GM12878 (cell line): ENCODE measurements around the gene HIP1. TPM values are rescaled to one million over a fixed set of nuclear protein-coding genes. Genes with fewer than 3 reads are reported as not detected.

ENCODE experiments used
- ATAC-seq: fragments of 200-7000 bp; cut with Tn5 transposase; 3 replicates; pipeline ENCODE4 v1.9.1; 2020; ENCODE audit warnings: mild to moderate bottlenecking, moderate library complexity
- BruUV-seq: library from RNA; stranded (reverse); fragments of 400-500 nt; replicated peaks from 2 replicates; lab custom pipeline; 2021; lab: Mats Ljungman, UMichigan
- CTCF ChIA-PET: fragments of 300-600 bp; sonication (Branson Sonifier 250); formaldehyde crosslinking; extraction: SDS; loops from one replicate; lab custom pipeline; 2021; ENCODE audit warnings: inconsistent platforms; lab: Yijun Ruan, JAX
- POLR2A ChIA-PET: fragments of 350-600 bp; formaldehyde crosslinking; extraction: SDS; loops from one replicate; lab custom pipeline; 2021; ENCODE audit warnings: inconsistent platforms; lab: Charles Lee
- RAD21 ChIA-PET: fragments of 300-600 bp; sonication (Branson Sonifier 250); formaldehyde crosslinking; loops from one replicate; lab custom pipeline; 2023; ENCODE audit warnings: antibody characterized with exemption; ENCODE audit not compliant: unreplicated experiment; lab: Charles Lee
- SMC1A ChIA-PET: fragments of 300-600 bp; sonication (Branson Sonifier 250); formaldehyde crosslinking; loops from one replicate; lab custom pipeline; 2023; ENCODE audit not compliant: unreplicated experiment, uncharacterized antibody; lab: Charles Lee
- DNase-seq: peaks from one replicate; pipeline ENCODE4 v3.0.0-alpha.2; 2011; ENCODE audit warnings: low read depth, low spot score
- FAIRE-seq: peaks from 3 replicates; lab custom pipeline; 2011; peaks lifted over from hg19 to GRCh38; lab: Jason Lieb, UNC
- H2AFZ ChIP-seq: 2 replicates; pipeline ENCODE4 v1.6.0; 2011; ENCODE audit warnings: low read depth, low read length, control low read depth; ENCODE audit not compliant: control insufficient read depth
- H3K27ac ChIP-seq: 2 replicates; pipeline ENCODE4 v1.5.1; 2011; ENCODE audit warnings: control low read depth; ENCODE audit not compliant: control insufficient read depth, insufficient read depth
- H3K27me3 ChIP-seq, 2 experiments: replicated peaks in 1 of 2; 2 replicates each; pipeline versions ENCODE4 v1.6.0 to v1.6.1; 2011; ENCODE audit warnings: low read length in 1 of 2; ENCODE audit not compliant: control insufficient read depth in 2 of 2, insufficient read depth in 2 of 2
- H3K36me3 ChIP-seq, 2 experiments: 2 replicates each; pipeline ENCODE4 v1.5.1; 2011; ENCODE audit warnings: low read length in 1 of 2; ENCODE audit not compliant: control insufficient read depth in 2 of 2, insufficient read depth in 2 of 2
- H3K4me1 ChIP-seq: 2 replicates; pipeline ENCODE4 v1.6.1; 2011; ENCODE audit warnings: mild to moderate bottlenecking, low read length, moderate library complexity, mixed read lengths; ENCODE audit not compliant: control insufficient read depth, insufficient read depth
- H3K4me2 ChIP-seq: 2 replicates; pipeline ENCODE4 v1.6.0; 2011; ENCODE audit warnings: control low read depth; ENCODE audit not compliant: control insufficient read depth, insufficient read depth
- H3K4me3 ChIP-seq: fragments of 200-600 bp; sonication (generic); 2 replicates; pipeline ENCODE4 v1.5.1; 2016
- H3K79me2 ChIP-seq: 2 replicates; pipeline ENCODE4 v1.6.0; 2011; ENCODE audit warnings: low read length; ENCODE audit not compliant: control insufficient read depth, insufficient read depth
- H3K9ac ChIP-seq: 2 replicates; pipeline ENCODE4 v1.8.0; 2011; ENCODE audit warnings: low read length, control low read depth, mixed read lengths; ENCODE audit not compliant: control insufficient read depth, insufficient read depth
- H3K9me3 ChIP-seq: replicated peaks from 3 replicates; pipeline ENCODE4 v1.5.1; 2011; ENCODE audit warnings: mild to moderate bottlenecking, low read length; ENCODE audit not compliant: control insufficient read depth, insufficient read depth
- H4K20me1 ChIP-seq: 2 replicates; pipeline ENCODE4 v1.6.0; 2011; ENCODE audit not compliant: control insufficient read depth, insufficient read depth
- ATF3 ChIP-seq: IDR thresholded peaks from 2 replicates; pipeline ENCODE4 v1.6.1; 2011; ENCODE audit warnings: low read depth, mild to moderate bottlenecking, low read length, moderate library complexity, borderline replicate concordance; ENCODE audit errors: extremely low read depth
- CEBPB ChIP-seq, 2 experiments: fragments of 150-350 bp in 1 of 2; IDR thresholded peaks; 2 replicates each; pipeline ENCODE4 v1.6.1; 2012 to 2014; ENCODE audit warnings: low read depth in 2 of 2, low read length in 2 of 2, borderline replicate concordance in 1 of 2, inconsistent platforms in 1 of 2
- DPF2 ChIP-seq: fragments of 450-650 bp; IDR thresholded peaks from 2 replicates; pipeline ENCODE4 v1.6.1; 2017; ENCODE audit warnings: mild to moderate bottlenecking
- HCFC1 ChIP-seq: fragments of 150-350 bp; IDR thresholded peaks from 2 replicates; pipeline ENCODE4 v1.6.1; 2014; ENCODE audit warnings: low read length
- SPI1 ChIP-seq: IDR thresholded peaks from 2 replicates; pipeline ENCODE4 v1.6.1; 2011; ENCODE audit warnings: low read depth, mild to moderate bottlenecking, low read length, moderate library complexity, borderline replicate concordance; ENCODE audit not compliant: insufficient read depth
- WGBS: methylation state at CpG from one replicate; pipeline ENCODE4 v1.1.6; 2016; ENCODE audit warnings: low lambda C conversion rate; ENCODE audit not compliant: insufficient replicate concordance, insufficient coverage; ENCODE audit errors: missing lambda C conversion rate; 5-methylcytosine and 5-hydroxymethylcytosine counted together
- in situ Hi-C: fragments of 300-500 bp; cut with MboI; formaldehyde crosslinking; loops from 9 replicates; pipeline ENCODE4 v1.14.3; 2018; ENCODE audit warnings: mixed read lengths
- intact Hi-C: fragments of 100-400 bp; cut with micrococcal nuclease; formaldehyde crosslinking; loops from one replicate; pipeline ENCODE4 v1.14.2; 2022; ENCODE audit not compliant: unreplicated experiment
- polyA plus RNA-seq, 11 experiments: library from polyadenylated mRNA; depleted of rRNA in 4 of 11; unstranded in 6 of 11; stranded (reverse) in 5 of 11; fragments of >200 nt; fragmentation: Nextera tagmentation in 4 of 11; fragmentation: Illumina TruSeq in 1 of 11; extraction: Ambion mirVana in 4 of 11; extraction: Trizol in 1 of 11; gene quantifications; 1 replicate in 1 of 11; 2 replicates in 10 of 11; pipeline versions ENCODE4 v1.2.1 to v1.2.3, GENCODE V29; 2011 to 2016; ENCODE audit warnings: inconsistent platforms in 2 of 11, missing spikeins in 2 of 11, low read depth in 1 of 11
- total RNA-seq, 4 experiments: library from RNA; depleted of rRNA in 3 of 4; stranded (reverse); fragments of >200 nt in 3 of 4; fragmentation: Illumina TruSeq in 1 of 4; extraction: Trizol in 1 of 4; gene quantifications; 2 replicates each; pipeline versions ENCODE4 v1.2.1 to v1.2.3, GENCODE V29; 2013 to 2021
- TF ChIP-seq, protein P1 (sequence below): IDR thresholded peaks from 2 replicates; pipeline ENCODE4 v1.6.1; 2012; ENCODE audit warnings: low read length, inconsistent platforms
- TF ChIP-seq, protein P2 (sequence below): fragments of 450-650 bp; IDR thresholded peaks from 2 replicates; pipeline ENCODE4 v1.6.1; 2017; ENCODE audit warnings: mild to moderate bottlenecking, low read depth, inconsistent platforms; ENCODE audit not compliant: poor library complexity, severe bottlenecking
- TF ChIP-seq, protein P3 (sequence below): fragments of 450-650 bp; formaldehyde crosslinking; IDR thresholded peaks from 2 replicates; pipeline ENCODE4 v1.4.0; 2020; ENCODE audit warnings: mild to moderate bottlenecking, moderate library complexity

Gene HIP1
- total and polyA plus RNA-seq, 10 of the 15 experiments (the other 5 are each of a cell fraction or from before 2014, with no cell fraction given) = 1.2 to 9.7 (median 3.2) TPM

- POLR2A ChIA-PET = no interaction called here
- TF ChIP-seq, protein P1, sequence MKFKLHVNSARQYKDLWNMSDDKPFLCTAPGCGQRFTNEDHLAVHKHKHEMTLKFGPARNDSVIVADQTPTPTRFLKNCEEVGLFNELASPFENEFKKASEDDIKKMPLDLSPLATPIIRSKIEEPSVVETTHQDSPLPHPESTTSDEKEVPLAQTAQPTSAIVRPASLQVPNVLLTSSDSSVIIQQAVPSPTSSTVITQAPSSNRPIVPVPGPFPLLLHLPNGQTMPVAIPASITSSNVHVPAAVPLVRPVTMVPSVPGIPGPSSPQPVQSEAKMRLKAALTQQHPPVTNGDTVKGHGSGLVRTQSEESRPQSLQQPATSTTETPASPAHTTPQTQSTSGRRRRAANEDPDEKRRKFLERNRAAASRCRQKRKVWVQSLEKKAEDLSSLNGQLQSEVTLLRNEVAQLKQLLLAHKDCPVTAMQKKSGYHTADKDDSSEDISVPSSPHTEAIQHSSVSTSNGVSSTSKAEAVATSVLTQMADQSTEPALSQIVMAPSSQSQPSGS = no peak
- TF ChIP-seq, all 136 proteins: peak for 0
- H4K20me1 ChIP-seq = no peaks in the 10 kb centered on the region
- H3K27me3 ChIP-seq = no peaks in the 10 kb centered on the region
- ATAC-seq (no peak), FAIRE-seq (no peak), DNase-seq (no peak)
- no peaks in the 10 kb centered on the region for H3K9me3 ChIP-seq
- no peaks in the 10 kb centered on the region for H3K4me1 ChIP-seq
- no TSS peak for BruUV-seq
- H3K4me2 ChIP-seq = no peak overlapping the region
- CTCF ChIA-PET = interaction anchor here (1.3 kb wide), 1 partner anchor 369 kb away, joined by 3 read pairs; no protein-coding TSS in a partner anchor
- no peak overlapping the region for H3K4me3 ChIP-seq
- H2AFZ ChIP-seq = no peak overlapping the region
- RAD21 ChIA-PET = interaction anchor here (2.0 kb wide), 1 partner anchor 112 kb away, joined by 7 read pairs; no protein-coding TSS in a partner anchor
- intact Hi-C loops (no loop called here), in situ Hi-C loops (no loop called here)
- SMC1A ChIA-PET = no interaction called here
- no peak overlapping the region for H3K27ac ChIP-seq
- H3K9ac ChIP-seq = no peak overlapping the region
- H3K79me2 ChIP-seq = no peaks in the 10 kb centered on the region
- WGBS = 52% methylated on average over 9 of the region's 9 CpGs
- H3K36me3 ChIP-seq = no peaks in the 10 kb centered on the region
These were observed 88.1 kb downstream of the HIP1 start for GRCh38 chr7:75650681-75651080.

DNA sequence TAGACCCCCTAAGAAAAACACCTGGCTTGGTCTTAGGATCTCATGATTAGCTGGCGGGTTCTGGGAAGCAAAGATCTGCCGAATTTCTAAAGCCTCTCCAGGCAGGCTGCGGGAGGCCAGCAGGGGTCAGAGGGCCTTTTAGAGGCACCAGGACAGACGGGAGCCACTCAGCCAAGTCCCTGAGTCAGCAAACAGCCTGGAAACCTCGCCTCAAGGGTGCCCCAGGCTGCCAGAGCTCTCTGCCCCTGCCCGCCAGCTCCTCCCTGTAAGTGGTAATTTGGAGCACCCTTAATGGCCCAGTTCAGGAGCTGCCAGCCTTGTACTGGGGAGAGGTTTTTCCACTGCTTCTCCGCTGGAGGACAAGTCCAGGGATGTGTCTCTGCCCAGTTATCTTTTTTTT lies 88.7 kb downstream of the HIP1 start:
- FAIRE-seq = no peak
- POLR2A ChIA-PET = no interaction called here
- TF ChIP-seq, protein P2, sequence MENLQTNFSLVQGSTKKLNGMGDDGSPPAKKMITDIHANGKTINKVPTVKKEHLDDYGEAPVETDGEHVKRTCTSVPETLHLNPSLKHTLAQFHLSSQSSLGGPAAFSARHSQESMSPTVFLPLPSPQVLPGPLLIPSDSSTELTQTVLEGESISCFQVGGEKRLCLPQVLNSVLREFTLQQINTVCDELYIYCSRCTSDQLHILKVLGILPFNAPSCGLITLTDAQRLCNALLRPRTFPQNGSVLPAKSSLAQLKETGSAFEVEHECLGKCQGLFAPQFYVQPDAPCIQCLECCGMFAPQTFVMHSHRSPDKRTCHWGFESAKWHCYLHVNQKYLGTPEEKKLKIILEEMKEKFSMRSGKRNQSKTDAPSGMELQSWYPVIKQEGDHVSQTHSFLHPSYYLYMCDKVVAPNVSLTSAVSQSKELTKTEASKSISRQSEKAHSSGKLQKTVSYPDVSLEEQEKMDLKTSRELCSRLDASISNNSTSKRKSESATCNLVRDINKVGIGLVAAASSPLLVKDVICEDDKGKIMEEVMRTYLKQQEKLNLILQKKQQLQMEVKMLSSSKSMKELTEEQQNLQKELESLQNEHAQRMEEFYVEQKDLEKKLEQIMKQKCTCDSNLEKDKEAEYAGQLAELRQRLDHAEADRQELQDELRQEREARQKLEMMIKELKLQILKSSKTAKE = no peak
- no peak for TF ChIP-seq CEBPB (IDR thresholded peaks at IDR 0.05; ENCODE audit: borderline replicate concordance in 1 of 2, low read depth in 2 of 2, low read length in 2 of 2)
- TF ChIP-seq, protein P3, sequence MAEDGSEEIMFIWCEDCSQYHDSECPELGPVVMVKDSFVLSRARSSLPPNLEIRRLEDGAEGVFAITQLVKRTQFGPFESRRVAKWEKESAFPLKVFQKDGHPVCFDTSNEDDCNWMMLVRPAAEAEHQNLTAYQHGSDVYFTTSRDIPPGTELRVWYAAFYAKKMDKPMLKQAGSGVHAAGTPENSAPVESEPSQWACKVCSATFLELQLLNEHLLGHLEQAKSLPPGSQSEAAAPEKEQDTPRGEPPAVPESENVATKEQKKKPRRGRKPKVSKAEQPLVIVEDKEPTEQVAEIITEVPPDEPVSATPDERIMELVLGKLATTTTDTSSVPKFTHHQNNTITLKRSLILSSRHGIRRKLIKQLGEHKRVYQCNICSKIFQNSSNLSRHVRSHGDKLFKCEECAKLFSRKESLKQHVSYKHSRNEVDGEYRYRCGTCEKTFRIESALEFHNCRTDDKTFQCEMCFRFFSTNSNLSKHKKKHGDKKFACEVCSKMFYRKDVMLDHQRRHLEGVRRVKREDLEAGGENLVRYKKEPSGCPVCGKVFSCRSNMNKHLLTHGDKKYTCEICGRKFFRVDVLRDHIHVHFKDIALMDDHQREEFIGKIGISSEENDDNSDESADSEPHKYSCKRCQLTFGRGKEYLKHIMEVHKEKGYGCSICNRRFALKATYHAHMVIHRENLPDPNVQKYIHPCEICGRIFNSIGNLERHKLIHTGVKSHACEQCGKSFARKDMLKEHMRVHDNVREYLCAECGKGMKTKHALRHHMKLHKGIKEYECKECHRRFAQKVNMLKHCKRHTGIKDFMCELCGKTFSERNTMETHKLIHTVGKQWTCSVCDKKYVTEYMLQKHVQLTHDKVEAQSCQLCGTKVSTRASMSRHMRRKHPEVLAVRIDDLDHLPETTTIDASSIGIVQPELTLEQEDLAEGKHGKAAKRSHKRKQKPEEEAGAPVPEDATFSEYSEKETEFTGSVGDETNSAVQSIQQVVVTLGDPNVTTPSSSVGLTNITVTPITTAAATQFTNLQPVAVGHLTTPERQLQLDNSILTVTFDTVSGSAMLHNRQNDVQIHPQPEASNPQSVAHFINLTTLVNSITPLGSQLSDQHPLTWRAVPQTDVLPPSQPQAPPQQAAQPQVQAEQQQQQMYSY (CRISPR knock-in tag) = no peak
- no peak for TF ChIP-seq ATF3
- TF ChIP-seq SPI1 = no peak
- TF ChIP-seq DPF2 = no peak
- no peak for TF ChIP-seq HCFC1

More for the DNA sequence above, 88.7 kb downstream of the HIP1 start:
- in situ Hi-C loops = no loop called here
- Histone ChIP-seq H2AFZ (no peak overlapping the region), H3K9ac (no peak overlapping the region), H3K4me2 (no peak overlapping the region), H3K4me1 (no peaks in the 10 kb centered on the region), H3K27ac (no peak overlapping the region), H3K79me2 (no peaks in the 10 kb centered on the region), H3K36me3 (no peaks in the 10 kb centered on the region), H3K9me3 (no peaks in the 10 kb centered on the region), H3K27me3 (no peaks in the 10 kb centered on the region), H3K4me3 (no peak overlapping the region), H4K20me1 (no peaks in the 10 kb centered on the region)
- intact Hi-C loops = no loop called here
- no TSS peak for BruUV-seq
- SMC1A ChIA-PET = interaction anchor here (0.6 to 1.4 kb wide), 3 partner anchors 12 to 370 kb away, joined by 3 to 4 read pairs (median 3); no protein-coding TSS in a partner anchor
- 39% methylated on average over 7 of the region's 7 CpGs for whole genome bisulfite sequencing
- CTCF ChIA-PET = interaction anchor here (1.3 kb wide), 1 partner anchor 370 kb away, joined by 3 read pairs; no protein-coding TSS in a partner anchor
- ATAC-seq (no peak), DNase-seq (no peak)
- RAD21 ChIA-PET = interaction anchor here (2.0 kb wide), 1 partner anchor 112 kb away, joined by 7 read pairs; no protein-coding TSS in a partner anchor
